Spleen (tissue), 11 donors: ENCODE results near the gene HTATIP2. TPM values are rescaled to one million over a fixed set of nuclear protein-coding genes. Genes with fewer than 3 reads are reported as not detected.
"Not testable (repeated sequence)": the region's sequence is repeated elsewhere in the genome, so short reads cannot be mapped to it uniquely, and the experiment has no call there.

Experiments used
- DNase-seq: peaks from one replicate; pipeline ENCODE4 v3.0.0-alpha.2; 2020
- H3K27ac ChIP-seq, 8 donors: fragments of 200-600 bp; sonication (generic) in 7 of 8; 1 replicate in 4 of 8; 2 replicates in 4 of 8; pipeline versions ENCODE4 v1.5.0 to v1.8.0; 2016 to 2021; ENCODE audit warnings: inconsistent platforms in 4 of 8, mild to moderate bottlenecking in 4 of 8, moderate library complexity in 1 of 8
- H3K27me3 ChIP-seq, 7 donors: fragments of 200-600 bp; sonication (generic) in 6 of 7; replicated peaks in 1 of 7; 1 replicate in 4 of 7; 2 replicates in 3 of 7; pipeline versions ENCODE4 v1.5.0 to v1.8.0; 2016 to 2021; ENCODE audit warnings: inconsistent platforms in 3 of 7, mild to moderate bottlenecking in 1 of 7
- H3K36me3 ChIP-seq, 6 donors: fragments of 200-600 bp; sonication (generic) in 5 of 6; 1 replicate in 4 of 6; 2 replicates in 2 of 6; pipeline versions ENCODE4 v1.5.0 to v1.8.0; 2016 to 2021; ENCODE audit warnings: inconsistent platforms in 2 of 6
- H3K4me1 ChIP-seq, 6 donors: fragments of 200-600 bp; sonication (generic) in 5 of 6; 1 replicate in 3 of 6; 2 replicates in 3 of 6; pipeline versions ENCODE4 v1.5.0 to v1.8.0; 2016 to 2021; ENCODE audit warnings: inconsistent platforms in 3 of 6
- H3K4me3 ChIP-seq, 8 donors: fragments of 200-600 bp; sonication (generic) in 7 of 8; 1 replicate in 4 of 8; 2 replicates in 4 of 8; pipeline versions ENCODE4 v1.5.0 to v1.8.0; 2016 to 2021; ENCODE audit warnings: inconsistent platforms in 4 of 8, mild to moderate bottlenecking in 4 of 8, moderate library complexity in 2 of 8
- H3K9me3 ChIP-seq, 8 donors: fragments of 200-600 bp; sonication (generic) in 7 of 8; 1 replicate in 4 of 8; 2 replicates in 4 of 8; pipeline versions ENCODE4 v1.5.0 to v1.8.0; 2016 to 2021; ENCODE audit warnings: inconsistent platforms in 4 of 8
- CTCF ChIP-seq, 11 experiments: fragments of 200-600 bp in 7 of 11; fragments of 450-650 bp in 4 of 11; sonication (generic) in 4 of 11; IDR thresholded peaks in 8 of 11; conservative IDR thresholded peaks in 3 of 11; 1 replicate in 7 of 11; 2 replicates in 4 of 11; pipeline versions ENCODE4 v1.4.0 to v1.8.0; 2016 to 2021; ENCODE audit warnings: antibody characterized with exemption in 11 of 11, inconsistent platforms in 4 of 11, mild to moderate bottlenecking in 1 of 11
- POLR2A ChIP-seq, 3 donors: fragments of 450-650 bp; IDR thresholded peaks; one replicate each; pipeline ENCODE4 v1.5.1; 2017; ENCODE audit warnings: antibody characterized with exemption in 3 of 3, mild to moderate bottlenecking in 1 of 3
- POLR2AphosphoS5 ChIP-seq, 3 donors: sonication (generic); formaldehyde crosslinking; IDR thresholded peaks; one replicate each; pipeline ENCODE4 v1.5.1; 2017; ENCODE audit warnings: antibody characterized with exemption in 3 of 3
- WGBS, 5 donors: extraction: QIAGEN DNeasy Blood & Tissue Kit in 3 of 5; methylation state at CpG; one replicate each; pipeline versions ENCODE4 v1.1.5 to v1.1.7; 2013 to 2018; 5-methylcytosine and 5-hydroxymethylcytosine counted together
- intact Hi-C: fragments of 100-400 bp; cut with DNase I; formaldehyde crosslinking; loops from one replicate; pipeline ENCODE4 v1.15.0; 2023; ENCODE audit warnings: low total_unique reads
- polyA plus RNA-seq, 3 donors: library from polyadenylated mRNA; stranded (reverse); fragments of 200-250 nt; gene quantifications; one replicate each; pipeline ENCODE4 v1.2.1, GENCODE V29; 2013
- total RNA-seq, 7 donors: library from RNA; depleted of rRNA in 3 of 7; stranded (reverse); fragments of >200 nt in 3 of 7; fragmentation: NEBNext Ultra II Directional in 4 of 7; extraction: Animal tissue kit (Norgen Biotek cat#: 25700) in 4 of 7; gene quantifications; one replicate each; pipeline versions ENCODE4 v1.1.0 to v1.2.1, GENCODE V29; 2016 to 2021
- donor health status: healthy with polysubstance abuse.
- donor health status: DM: no; HTN: no; CAD: no; lungs with moderate emphysema.
- donor health status: DM: no; HTN: no; CAD: no.
- donor health status: Bipolar disorder and iron deficiency.
- donor health status: healthy.
- donor health status: DM: no; HTN: no; CAD: no.
- donor health status: DM: yes; HTN: yes; CAD: no.

Gene HTATIP2
- total and polyA plus RNA-seq, 10 donors, result 24.3 to 70.2 (median 42.6) TPM

GRCh38 chr11:20374741-20375300 is 11.3 kb downstream of the HTATIP2 start:
- Histone ChIP-seq H3K27ac (no peak overlapping the region), H3K4me3 (no peak overlapping the region), H3K4me1 (no peaks in the 10 kb centered on the region), H3K9me3 (no peaks in the 10 kb centered on the region), H3K27me3 (no peaks in the 10 kb centered on the region), H3K36me3 (peaks cover 0 to 100% (median 42%) of the 10 kb centered on the region in 6 donors)
- WGBS, 5 donors, result 88 to 96% (median 91%) methylated on average over 9 of the region's 9 CpGs
- no peak for TF ChIP-seq POLR2AphosphoS5 (IDR thresholded peaks at IDR 0.05)
- TF ChIP-seq POLR2A (IDR thresholded peaks at IDR 0.05), result no peak
- TF ChIP-seq CTCF (IDR thresholded peaks at IDR 0.05 in 8 of 11, conservative IDR thresholded peaks at IDR 0.05 in 3 of 11), result no peak
- no peak for DNase-seq
- intact Hi-C loops, result no loop called here

- no peaks in the 10 kb centered on the region for H3K4me1 ChIP-seq
- intact Hi-C loops, result no loop called here
- 96 to 99% (median 97%) methylated on average over 3 of the region's 3 CpGs for WGBS, 5 donors
Observed at GRCh38 chr11:20376162-20376730, 12.7 kb downstream of the HTATIP2 start.

GRCh38 chr11:20385996-20386395 is 22.5 kb downstream of the HTATIP2 start:
- Histone ChIP-seq H3K4me1 (peaks cover 6 to 35% (median 21%) of the 10 kb centered on the region in 6 donors), H3K36me3 (peaks cover 0 to 43% (median 22%) of the 10 kb centered on the region in 6 donors)
- peak; percentile 77 for DNase-seq
- intact Hi-C loops, H3K27ac ChIP-seq, H3K27me3 ChIP-seq, H3K9me3 ChIP-seq, H3K4me3 ChIP-seq: not testable (repeated sequence)
- 83 to 91% (median 85%) methylated on average over 15 of the region's 15 CpGs for WGBS, 5 donors

More at GRCh38 chr11:20376162-20376730, 12.7 kb downstream of the HTATIP2 start:
- Histone ChIP-seq H3K4me3 (no peak overlapping the region), H3K27me3 (no peaks in the 10 kb centered on the region), H3K27ac (no peak overlapping the region), H3K9me3 (no peaks in the 10 kb centered on the region), H3K36me3 (peaks cover 0 to 99% (median 40%) of the 10 kb centered on the region in 6 donors)
- TF ChIP-seq POLR2AphosphoS5 (IDR thresholded peaks at IDR 0.05) (no peak), POLR2A (IDR thresholded peaks at IDR 0.05) (no peak), CTCF (IDR thresholded peaks at IDR 0.05 in 8 of 11, conservative IDR thresholded peaks at IDR 0.05 in 3 of 11) (no peak)
- DNase-seq, result no peak

- WGBS, 5 donors, result 0 to 1% (median 0%) methylated on average over 29 to 96 of the region's 96 CpGs
- intact Hi-C loops, result no loop called here
Observed at GRCh38 chr11:20387261-20388095, 24.0 kb downstream of the HTATIP2 start, which contains the start of gene PRMT3. PRMT3 (plus strand) TSS chr11:20387716; CDS start chr11:20387747, 31 bp downstream.

More at GRCh38 chr11:20387261-20388095, 24.0 kb downstream of the HTATIP2 start, which contains the start of gene PRMT3:
- H3K27me3 ChIP-seq, result no peaks in the 10 kb centered on the region
- peak within 1 kb of the TSS; percentile 82 to 98 (median 94) for H3K27ac ChIP-seq
- H3K4me3 ChIP-seq, result peak within 1 kb of the TSS; percentile 62 to 99 (median 88)
- peaks cover 0 to 39% (median 17%) of the 10 kb centered on the region in 6 donors for H3K36me3 ChIP-seq
- H3K9me3 ChIP-seq, result no peaks in the 10 kb centered on the region
- DNase-seq, result peak; percentile 100
- TF ChIP-seq POLR2A (IDR thresholded peaks at IDR 0.05), result peak; percentile 80 to 93 (median 88)
- peak; percentile 97 to 98 (median 97) for TF ChIP-seq POLR2AphosphoS5 (IDR thresholded peaks at IDR 0.05)
- TF ChIP-seq CTCF (IDR thresholded peaks at IDR 0.05 in 8 of 11, conservative IDR thresholded peaks at IDR 0.05 in 3 of 11), result peak in 10 of 11 experiments; percentile 8 to 99 (median 60)
- H3K4me1 ChIP-seq, result peaks cover 6 to 35% (median 21%) of the 10 kb centered on the region in 6 donors
